Loucy (cell line): ENCODE measurements around the gene ZC3HAV1L.

Source experiments
- H2AFZ ChIP-seq: fragments of 200-600 bp; sonication (generic); 2 replicates; pipeline ENCODE4 v1.6.0; 2016; ENCODE audit warnings: antibody characterized with exemption, mild to moderate bottlenecking, low read length, moderate library complexity
- H3F3A ChIP-seq: fragments of 200-600 bp; 2 replicates; pipeline ENCODE4 v1.6.0; 2016; ENCODE audit warnings: antibody characterized with exemption, low read depth, mild to moderate bottlenecking
- H3K27me3 ChIP-seq: fragments of 200-600 bp; sonication (generic); 2 replicates; pipeline ENCODE4 v1.6.1; 2014; ENCODE audit warnings: low read length, mild to moderate bottlenecking; ENCODE audit not compliant: insufficient read depth, poor library complexity, severe bottlenecking
- H3K36me3 ChIP-seq: fragments of 200-600 bp; sonication (generic); 2 replicates; pipeline ENCODE4 v1.6.1; 2016; ENCODE audit warnings: low read length; ENCODE audit not compliant: insufficient read depth
- H3K4me1 ChIP-seq: fragments of 200-600 bp; sonication (generic); 2 replicates; pipeline ENCODE4 v1.5.1; 2014; ENCODE audit warnings: low read length, mild to moderate bottlenecking; ENCODE audit not compliant: insufficient read depth, poor library complexity, severe bottlenecking
- H3K4me2 ChIP-seq: fragments of 200-600 bp; sonication (generic); 2 replicates; pipeline ENCODE4 v1.6.0; 2014; ENCODE audit warnings: antibody characterized with exemption, low read length, low read depth, mild to moderate bottlenecking; ENCODE audit not compliant: poor library complexity, severe bottlenecking
- H3K4me3 ChIP-seq: fragments of 200-600 bp; sonication (generic); 2 replicates; pipeline ENCODE4 v1.5.1; 2014; ENCODE audit warnings: low read length, mild to moderate bottlenecking, mixed read lengths; ENCODE audit not compliant: poor library complexity, severe bottlenecking
- H3K79me2 ChIP-seq: fragments of 200-600 bp; sonication (generic); 2 replicates; pipeline ENCODE4 v1.6.1; 2014; ENCODE audit warnings: low read length; ENCODE audit not compliant: insufficient read depth
- H3K9ac ChIP-seq: fragments of 200-600 bp; sonication (generic); 2 replicates; pipeline ENCODE4 v1.6.0; 2014; ENCODE audit warnings: mild to moderate bottlenecking, low read depth, low read length, moderate library complexity; ENCODE audit not compliant: poor library complexity, severe bottlenecking
- H3K9me2 ChIP-seq: fragments of 200-600 bp; sonication (generic); replicated peaks from 2 replicates; pipeline ENCODE4 v1.6.1; 2016; ENCODE audit warnings: low read depth, low read length, mixed read lengths
- H3K9me3 ChIP-seq: fragments of 200-600 bp; sonication (generic); 2 replicates; pipeline ENCODE4 v1.6.1; 2014; ENCODE audit warnings: mild to moderate bottlenecking, antibody characterized with exemption, low read length, low read depth; ENCODE audit not compliant: insufficient read depth
- H4K20me1 ChIP-seq: fragments of 200-600 bp; sonication (generic); 2 replicates; pipeline ENCODE4 v1.6.0; 2014; ENCODE audit warnings: antibody characterized with exemption, low read length, mild to moderate bottlenecking; ENCODE audit not compliant: insufficient read depth, poor library complexity, severe bottlenecking
- CTCF ChIP-seq: fragments of 200-600 bp; sonication (generic); conservative IDR thresholded peaks from 2 replicates; pipeline ENCODE4 v1.5.1; 2014; ENCODE audit warnings: mild to moderate bottlenecking, antibody characterized with exemption, low read length
- EZH2phosphoT487 ChIP-seq: fragments of 200-600 bp; IDR thresholded peaks from 2 replicates; pipeline ENCODE4 v1.6.1; 2018; ENCODE audit warnings: antibody characterized with exemption, mild to moderate bottlenecking, moderate library complexity, borderline replicate concordance

Gene ZC3HAV1L

GRCh38 chr7:138987686-138988085 is 48.2 kb downstream of the ZC3HAV1L start:
- no peaks in the 10 kb centered on the region for H3K36me3 ChIP-seq
- no peaks in the 10 kb centered on the region for H3K79me2 ChIP-seq
- no peak for TF ChIP-seq EZH2phosphoT487
- TF ChIP-seq CTCF, result no peak
- no peak overlapping the region for H3K4me2 ChIP-seq
- no peaks in the 10 kb centered on the region for H3K9me2 ChIP-seq
- H3K9ac ChIP-seq, result no peak overlapping the region
- no peaks in the 10 kb centered on the region for H3K27me3 ChIP-seq
- no peak overlapping the region for H3K4me3 ChIP-seq
- H3K9me3 ChIP-seq, result peaks cover 7% of the 10 kb centered on the region; the same call in 1 of the 2 replicates
- no peaks in the 10 kb centered on the region for H3K4me1 ChIP-seq
- H4K20me1 ChIP-seq, result no peaks in the 10 kb centered on the region
- H2AFZ ChIP-seq, result no peak overlapping the region
- H3F3A ChIP-seq, result no peaks in the 10 kb centered on the region; the same call in 1 of the 2 replicates

- H3K9me2 ChIP-seq, result no peaks in the 10 kb centered on the region
- no peaks in the 10 kb centered on the region for H4K20me1 ChIP-seq
- H3K4me3 ChIP-seq, result peak overlapping the region; percentile 46
- H3K9ac ChIP-seq, result no peak overlapping the region
- no peak for TF ChIP-seq EZH2phosphoT487
- TF ChIP-seq CTCF, result no peak
- peak overlapping the region; percentile 44 for H3K4me2 ChIP-seq
- no peaks in the 10 kb centered on the region for H3K36me3 ChIP-seq
- H3K4me1 ChIP-seq, result peaks cover 36% of the 10 kb centered on the region
- peak overlapping the region; percentile 47; the same call in 1 of the 2 replicates for H2AFZ ChIP-seq
- peaks cover 36% of the 10 kb centered on the region for H3K79me2 ChIP-seq
- no peaks in the 10 kb centered on the region for H3K27me3 ChIP-seq
- H3F3A ChIP-seq, result no peaks in the 10 kb centered on the region; the same call in 1 of the 2 replicates
- no peaks in the 10 kb centered on the region for H3K9me3 ChIP-seq
Observed at GRCh38 chr7:138982204-138982623, 53.6 kb downstream of the ZC3HAV1L start.

GRCh38 chr7:138981332-138982203 is 54.3 kb downstream of the ZC3HAV1L start, which contains the start of gene KIAA1549:
Gene KIAA1549, minus strand, starts transcription at chr7:138981389. Its CDS starts 120 bp downstream, at chr7:138981269.
- Histone ChIP-seq H3K4me2 (peak within 1 kb of the TSS; percentile 80), H3K36me3 (no peaks in the 10 kb centered on the region), H3K79me2 (peaks cover 43% of the 10 kb centered on the region), H3K4me3 (peak within 1 kb of the TSS; percentile 99), H2AFZ (peak within 1 kb of the TSS; percentile 88), H3K9me2 (no peaks in the 10 kb centered on the region), H4K20me1 (no peaks in the 10 kb centered on the region), H3K9me3 (no peaks in the 10 kb centered on the region), H3F3A (no peaks in the 10 kb centered on the region; the same call in 1 of the 2 replicates), H3K9ac (peak within 1 kb of the TSS; percentile 87), H3K4me1 (peaks cover 43% of the 10 kb centered on the region), H3K27me3 (no peaks in the 10 kb centered on the region)
- TF ChIP-seq EZH2phosphoT487, result no peak
